SK-MEL-5 (cell line): ENCODE measurements around the gene RRP9. TPM values are rescaled to one million over a fixed set of nuclear protein-coding genes. Genes with fewer than 3 reads are reported as not detected.

Source experiments
- DNase-seq: peaks from one replicate; pipeline ENCODE4 v3.0.0-alpha.2; 2016; ENCODE audit warnings: low read depth, low spot score
- in situ Hi-C: cut with HindIII; loops from 2 replicates; pipeline ENCODE4 v1.10.0; 2016; ENCODE audit warnings: low sequenced_read_pairs, high pct_unique_total_duplicates, low pct_unique_long_range_greater_than_20kb
- total RNA-seq: library from RNA; depleted of rRNA; stranded (reverse); fragments of >200 nt; shearing (Covaris generic); gene quantifications from 2 replicates; pipeline ENCODE4 v1.2.3, GENCODE V29; 2014

RRP9 gene
- total RNA-seq, 1 experiment from 2014 or later, result 62.2 TPM

DNA sequence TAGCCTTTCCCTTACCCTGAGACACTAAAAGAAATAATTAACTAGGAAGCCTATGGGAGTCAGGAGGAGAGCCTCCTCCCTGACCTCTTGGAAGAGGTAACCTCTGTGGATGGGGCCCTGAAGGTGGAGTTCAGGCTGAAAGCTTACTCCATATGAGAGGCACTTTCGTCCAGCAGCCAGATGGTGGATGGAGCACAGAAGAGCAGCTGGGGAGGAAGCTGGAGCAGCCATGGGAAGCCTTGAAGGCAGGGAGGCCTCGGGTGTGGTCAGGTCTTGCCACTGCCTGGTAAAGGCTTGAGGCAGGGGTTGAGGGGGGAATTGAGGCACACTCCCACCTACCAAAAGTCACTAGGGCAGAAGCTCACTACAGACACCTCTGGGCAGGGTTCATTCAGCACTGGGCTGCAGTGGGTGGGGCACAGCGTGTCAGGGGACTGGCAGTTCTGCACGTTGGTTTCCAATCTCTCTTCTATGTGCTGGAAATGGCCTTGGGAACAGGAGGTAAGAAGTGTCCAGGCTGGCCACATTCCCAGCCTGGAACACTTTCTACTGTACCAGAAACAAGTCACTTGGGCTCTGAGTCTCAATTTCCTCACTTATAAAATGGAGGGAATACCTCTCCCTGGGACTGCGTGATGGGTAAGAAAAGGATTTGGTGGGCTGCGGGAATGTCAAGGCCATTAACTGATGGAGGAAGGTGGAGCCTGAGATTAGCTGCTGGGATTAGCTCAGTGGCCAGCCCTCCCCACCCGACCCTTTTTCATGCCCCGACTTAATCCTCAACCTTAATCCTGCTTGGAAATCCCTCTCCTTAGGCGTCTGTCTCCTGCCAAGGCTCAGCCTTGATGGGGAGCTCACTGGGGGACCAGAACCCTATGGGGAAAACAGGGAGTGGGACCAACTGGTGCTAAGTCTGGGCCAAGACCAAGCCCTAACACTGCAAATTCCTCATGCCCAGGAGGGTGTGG, 20.2 kb upstream of the RRP9 start:
- no peak for DNase-seq
- in situ Hi-C loops, result no loop called here

DNA sequence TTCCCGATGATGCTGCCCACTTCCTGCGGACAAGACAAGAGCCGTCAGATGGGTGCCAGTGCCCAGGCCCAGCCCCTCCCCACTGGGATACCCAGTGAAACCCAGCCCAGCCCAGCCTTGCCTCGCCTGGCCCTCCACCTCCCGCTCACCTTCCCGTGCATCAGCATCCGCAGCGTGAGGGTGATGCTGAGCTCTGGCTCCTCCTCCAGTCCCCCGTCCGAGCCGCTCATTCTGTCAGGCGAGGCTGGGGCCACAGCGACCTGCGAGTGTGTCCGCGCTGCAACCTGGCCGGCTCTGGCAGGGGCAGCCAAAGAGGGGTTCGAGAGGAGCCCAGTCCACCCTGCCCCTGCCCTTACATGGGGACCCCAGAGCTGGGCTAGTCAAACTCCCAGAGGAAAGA, 19.3 kb upstream of the RRP9 start:
- in situ Hi-C loops, result no loop called here
- DNase-seq, result no peak

DNA sequence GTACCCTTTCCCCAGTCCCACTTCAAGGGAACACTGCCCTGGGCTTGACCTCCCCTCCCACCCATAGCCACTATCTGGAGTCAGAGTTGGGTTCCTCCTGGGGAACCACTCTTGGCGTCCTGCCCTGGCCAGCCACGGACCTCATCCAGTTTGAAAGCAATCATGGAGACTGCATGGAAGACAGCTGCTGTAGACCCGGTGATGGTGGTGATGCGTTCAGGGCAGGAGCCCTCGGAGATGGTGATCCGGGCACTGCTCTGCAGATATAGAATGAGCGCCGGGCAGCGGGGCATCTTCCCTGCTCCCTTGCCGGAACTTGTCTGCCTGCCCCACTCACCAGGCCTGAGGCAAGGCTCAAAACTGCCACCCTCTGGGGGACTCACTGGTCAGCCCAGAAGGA, 18.7 kb upstream of the RRP9 start:
- in situ Hi-C loops, result no loop called here
- DNase-seq, result no peak

DNA sequence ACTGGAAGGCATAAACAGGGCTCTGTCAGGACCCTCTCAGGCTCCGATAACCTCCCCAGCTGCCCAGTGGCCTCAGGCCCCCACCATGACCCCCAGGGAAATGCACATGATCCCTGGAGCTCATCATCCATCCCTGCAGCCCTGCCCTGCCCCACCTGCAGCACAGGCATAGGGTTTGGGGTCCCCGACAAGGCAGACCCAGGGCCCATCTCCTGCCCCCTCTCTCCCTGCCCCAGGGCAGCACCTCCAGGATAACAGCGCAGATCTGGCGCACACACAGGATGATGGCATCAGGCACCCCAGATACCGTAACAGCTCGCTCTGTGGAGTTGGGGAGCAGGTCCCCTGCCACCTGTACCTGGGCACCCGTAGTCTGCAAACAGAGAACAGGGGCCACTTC, 17.9 kb upstream of the RRP9 start:
- in situ Hi-C loops, result no loop called here

DNA sequence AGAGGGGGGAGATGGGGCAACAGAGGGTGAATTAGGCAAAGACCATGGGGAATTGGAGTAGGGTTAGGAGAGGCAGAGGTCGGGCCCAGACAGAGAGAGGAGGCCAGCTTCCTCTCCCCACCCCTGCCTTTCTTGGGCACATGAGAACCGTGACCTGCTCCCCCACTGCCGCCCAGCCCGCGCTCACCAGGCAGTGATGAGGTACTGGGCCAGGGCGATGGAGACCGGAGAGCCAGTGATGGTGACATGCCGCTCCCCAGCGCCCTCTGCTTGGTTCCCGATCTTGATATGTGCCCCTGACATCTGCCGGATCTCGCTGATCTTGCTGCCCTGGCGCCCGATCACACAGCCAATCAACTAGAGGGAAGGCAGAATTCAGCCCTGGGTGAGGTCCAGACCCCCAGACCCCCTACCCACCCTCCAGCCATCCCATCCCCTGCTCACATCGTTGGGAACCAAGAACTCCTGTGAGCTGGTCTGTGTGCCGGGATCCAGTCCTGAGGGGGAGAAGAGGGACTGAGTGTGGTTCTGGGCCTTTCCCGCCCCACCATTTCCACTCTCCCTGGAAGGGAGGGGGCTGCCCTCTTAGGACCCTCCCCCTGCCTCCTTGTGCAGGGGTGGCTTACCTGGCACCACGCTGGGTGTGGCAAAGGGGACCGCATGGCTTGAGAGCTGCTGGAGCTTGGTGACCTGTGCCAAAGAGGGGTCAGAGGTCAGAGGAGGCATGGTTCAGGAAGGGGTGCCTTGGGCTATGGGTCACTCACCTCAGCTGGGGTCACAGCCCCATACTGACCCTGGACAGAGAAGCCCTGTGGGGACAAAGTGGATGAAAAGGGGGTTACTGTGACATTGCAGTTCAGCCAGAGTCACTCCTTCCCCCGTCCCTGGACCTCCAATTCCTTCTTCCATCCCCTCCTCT, 17.2 kb upstream of the RRP9 start:
- in situ Hi-C loops, result no loop called here
- no peak for DNase-seq

More for the DNA sequence above, 17.9 kb upstream of the RRP9 start:
- no peak for DNase-seq

DNA sequence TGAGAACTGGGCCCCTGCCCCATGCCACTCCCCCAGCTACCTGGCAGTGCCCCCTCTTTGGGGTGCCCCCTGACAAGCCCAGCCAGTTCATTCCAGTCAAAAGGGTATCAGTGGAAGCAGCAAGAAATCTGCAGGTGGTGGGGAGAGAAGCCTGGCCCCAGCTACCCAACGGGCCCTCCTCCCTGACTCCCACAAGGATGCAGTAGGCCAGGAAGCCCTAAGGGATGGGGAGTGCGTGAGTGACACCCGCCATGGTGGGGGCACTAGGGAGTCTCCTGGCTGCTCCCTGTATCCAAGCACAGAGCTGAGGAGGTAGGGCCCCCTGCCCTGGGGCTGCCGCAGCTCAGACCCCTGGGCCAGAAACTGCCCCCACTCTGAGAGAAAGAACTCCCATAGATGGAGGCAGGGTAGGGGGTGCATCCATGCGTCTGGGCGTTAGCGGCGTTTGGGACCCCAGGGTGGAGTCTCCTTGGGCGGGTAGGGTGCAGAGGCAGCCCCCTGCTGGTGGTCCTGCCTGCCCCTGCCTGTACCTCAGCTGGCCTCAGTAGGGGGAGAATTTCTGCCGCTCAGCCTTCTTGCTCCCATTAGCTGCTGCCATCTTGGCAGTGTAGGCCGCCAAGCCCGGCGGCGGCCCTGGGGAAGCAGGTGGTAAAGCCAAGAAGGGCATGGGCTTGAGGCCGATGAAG, 16.0 kb upstream of the RRP9 start:
- in situ Hi-C loops, result no loop called here

DNA sequence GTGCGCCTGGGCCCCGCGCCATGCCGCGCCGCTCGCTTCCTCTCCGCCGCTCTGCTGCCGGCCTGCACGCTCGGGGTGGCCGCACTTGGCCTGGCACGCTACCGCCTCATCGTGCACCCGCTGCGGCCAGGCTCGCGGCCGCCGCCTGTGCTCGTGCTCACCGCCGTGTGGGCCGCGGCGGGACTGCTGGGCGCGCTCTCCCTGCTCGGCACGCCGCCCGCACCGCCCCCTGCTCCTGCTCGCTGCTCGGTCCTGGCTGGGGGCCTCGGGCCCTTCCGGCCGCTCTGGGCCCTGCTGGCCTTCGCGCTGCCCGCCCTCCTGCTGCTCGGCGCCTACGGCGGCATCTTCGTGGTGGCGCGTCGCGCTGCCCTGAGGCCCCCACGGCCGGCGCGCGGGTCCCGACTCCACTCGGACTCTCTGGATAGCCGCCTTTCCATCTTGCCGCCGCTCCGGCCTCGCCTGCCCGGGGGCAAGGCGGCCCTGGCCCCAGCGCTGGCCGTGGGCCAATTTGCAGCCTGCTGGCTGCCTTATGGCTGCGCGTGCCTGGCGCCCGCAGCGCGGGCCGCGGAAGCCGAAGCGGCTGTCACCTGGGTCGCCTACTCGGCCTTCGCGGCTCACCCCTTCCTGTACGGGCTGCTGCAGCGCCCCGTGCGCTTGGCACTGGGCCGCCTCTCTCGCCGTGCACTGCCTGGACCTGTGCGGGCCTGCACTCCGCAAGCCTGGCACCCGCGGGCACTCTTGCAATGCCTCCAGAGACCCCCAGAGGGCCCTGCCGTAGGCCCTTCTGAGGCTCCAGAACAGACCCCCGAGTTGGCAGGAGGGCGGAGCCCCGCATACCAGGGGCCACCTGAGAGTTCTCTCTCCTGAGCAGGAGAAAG, 14.4 kb upstream of the RRP9 start:
- in situ Hi-C loops, result no loop called here

More for the DNA sequence above, 16.0 kb upstream of the RRP9 start:
- no peak for DNase-seq

DNA sequence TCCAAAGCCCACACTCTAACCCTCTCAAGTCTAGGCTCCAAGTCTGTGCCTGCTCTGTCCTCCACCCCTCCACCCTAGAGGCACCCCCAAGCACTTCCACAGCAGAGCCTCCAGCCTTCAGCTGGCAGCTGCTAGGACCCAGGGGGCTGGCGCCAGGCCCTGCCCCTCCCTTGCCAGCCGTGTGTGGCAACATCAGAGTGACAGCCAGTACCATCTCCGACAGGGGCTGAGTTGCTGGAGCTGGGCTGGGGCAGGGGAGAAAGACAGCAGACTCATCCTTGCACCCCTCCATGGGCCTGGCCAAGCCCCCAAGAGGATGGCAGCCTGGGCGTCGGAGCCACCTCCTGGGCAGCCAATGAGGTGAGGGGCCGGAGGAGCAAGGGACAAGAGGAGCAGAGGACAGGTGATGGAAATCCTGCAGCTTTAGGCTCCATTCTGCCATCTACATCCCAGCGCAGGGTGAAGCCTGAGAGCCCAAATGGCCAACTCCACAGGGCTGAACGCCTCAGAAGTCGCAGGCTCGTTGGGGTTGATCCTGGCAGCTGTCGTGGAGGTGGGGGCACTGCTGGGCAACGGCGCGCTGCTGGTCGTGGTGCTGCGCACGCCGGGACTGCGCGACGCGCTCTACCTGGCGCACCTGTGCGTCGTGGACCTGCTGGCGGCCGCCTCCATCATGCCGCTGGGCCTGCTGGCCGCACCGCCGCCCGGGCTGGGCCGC, 13.6 kb upstream of the RRP9 start, which contains the start of gene GPR62:
Gene GPR62, plus strand, starts transcription at position 207 of the 718 bp plus-strand sequence. Its CDS starts 272 bp downstream, at position 479.
- in situ Hi-C loops, result no loop called here
- no peak for DNase-seq

More for the DNA sequence above, 14.4 kb upstream of the RRP9 start:
- no peak for DNase-seq

DNA sequence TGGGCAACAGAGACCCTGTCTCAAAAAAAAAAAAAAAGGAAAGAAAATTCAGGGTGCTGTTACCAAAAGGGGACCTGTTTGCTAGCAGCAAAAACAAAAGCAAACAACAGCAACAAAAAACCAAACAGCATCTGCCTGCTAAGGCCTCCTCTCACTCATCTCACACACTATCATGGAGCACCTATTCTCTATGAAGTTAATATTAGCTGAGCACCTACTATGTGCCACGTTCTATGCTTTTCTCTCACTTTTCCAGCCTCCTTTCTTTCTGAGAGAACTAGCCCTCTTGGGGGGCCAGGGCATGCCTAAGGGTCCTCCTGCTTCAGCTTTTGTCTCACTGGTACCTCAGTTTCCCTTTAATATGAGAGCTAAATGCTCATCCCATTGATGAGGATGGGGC, 13.0 kb upstream of the RRP9 start:
- no peak for DNase-seq
- in situ Hi-C loops, result no loop called here

DNA sequence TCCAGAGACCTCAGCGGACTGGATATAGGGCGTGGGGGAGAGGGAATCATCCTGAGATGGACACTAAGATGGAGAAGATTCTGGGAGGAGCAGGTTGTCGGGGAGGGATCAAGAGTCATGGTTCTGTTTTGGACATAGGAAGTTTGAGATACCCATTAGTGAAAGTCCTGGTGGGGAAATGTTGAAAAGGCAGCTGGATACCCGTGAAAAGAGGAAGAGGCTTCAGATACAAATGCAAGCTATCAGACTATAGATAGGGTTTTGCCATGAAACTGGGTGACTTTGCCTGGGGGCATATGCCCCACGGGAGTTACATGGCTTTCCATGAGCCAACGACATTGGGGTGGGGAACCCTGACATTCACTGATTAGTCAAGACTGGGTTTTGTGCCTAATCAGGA, 12.4 kb upstream of the RRP9 start:
- DNase-seq, result no peak
- in situ Hi-C loops, result no loop called here

DNA sequence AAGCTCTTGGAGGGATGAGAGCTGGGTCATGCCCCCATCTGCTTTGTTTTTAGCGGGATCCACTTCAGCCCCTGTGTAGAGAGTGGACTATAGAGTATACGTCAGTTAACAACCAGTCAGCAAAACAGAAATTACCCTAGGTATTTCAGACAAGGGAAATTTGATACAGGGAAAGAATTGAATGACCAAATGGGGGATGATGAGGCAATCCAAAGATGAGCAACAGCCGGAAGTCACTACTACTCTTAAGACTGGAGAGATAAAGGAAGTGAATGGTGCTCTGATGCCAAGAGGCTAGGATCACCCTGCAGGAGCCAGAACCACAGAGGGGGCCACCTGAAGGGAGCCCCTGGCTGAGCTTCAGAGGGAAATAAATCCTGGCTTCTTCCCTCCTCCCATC, 11.7 kb upstream of the RRP9 start:
- in situ Hi-C loops, result no loop called here
- DNase-seq, result no peak

DNA sequence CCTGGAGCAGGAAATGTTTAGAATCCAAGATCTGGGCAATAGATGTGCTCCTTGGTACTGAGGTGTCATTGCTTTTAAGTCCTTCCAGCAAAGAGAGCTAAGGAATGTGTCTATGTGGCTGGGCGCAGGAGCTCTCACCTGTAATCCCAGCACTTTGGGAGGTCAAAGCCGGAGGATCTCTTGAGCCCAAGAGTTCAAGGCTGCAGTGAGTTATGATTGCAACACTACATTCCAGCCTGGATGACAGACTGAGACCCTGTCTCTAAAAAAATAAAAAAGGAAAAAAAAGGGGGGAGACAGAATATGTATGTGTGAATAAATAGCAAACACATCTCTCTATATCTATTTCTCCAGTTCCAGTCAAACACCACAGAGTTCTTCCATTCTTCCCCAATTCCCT, 9.2 kb upstream of the RRP9 start:
- DNase-seq, result no peak
- in situ Hi-C loops, result no loop called here

DNA sequence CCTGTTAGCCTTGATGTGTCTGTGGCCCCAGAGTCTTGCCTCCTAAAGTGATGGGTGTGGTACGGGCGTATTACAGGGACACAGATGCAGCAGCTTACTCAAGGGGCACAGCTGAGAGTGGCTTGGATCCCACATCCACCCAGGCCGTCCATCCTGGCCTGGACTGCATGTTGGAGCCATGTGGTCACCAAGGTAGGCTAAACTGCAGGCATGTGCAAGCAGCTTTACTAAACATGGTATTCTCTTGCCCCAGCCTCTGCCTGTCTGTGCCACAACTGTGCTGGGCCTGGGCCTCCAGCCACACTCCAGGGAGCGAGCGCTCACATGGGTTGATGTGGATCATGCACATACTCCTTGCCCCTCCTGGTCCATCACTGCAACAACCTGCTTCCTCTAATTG, 7.4 kb upstream of the RRP9 start:
- DNase-seq, result no peak
- in situ Hi-C loops, result no loop called here

DNA sequence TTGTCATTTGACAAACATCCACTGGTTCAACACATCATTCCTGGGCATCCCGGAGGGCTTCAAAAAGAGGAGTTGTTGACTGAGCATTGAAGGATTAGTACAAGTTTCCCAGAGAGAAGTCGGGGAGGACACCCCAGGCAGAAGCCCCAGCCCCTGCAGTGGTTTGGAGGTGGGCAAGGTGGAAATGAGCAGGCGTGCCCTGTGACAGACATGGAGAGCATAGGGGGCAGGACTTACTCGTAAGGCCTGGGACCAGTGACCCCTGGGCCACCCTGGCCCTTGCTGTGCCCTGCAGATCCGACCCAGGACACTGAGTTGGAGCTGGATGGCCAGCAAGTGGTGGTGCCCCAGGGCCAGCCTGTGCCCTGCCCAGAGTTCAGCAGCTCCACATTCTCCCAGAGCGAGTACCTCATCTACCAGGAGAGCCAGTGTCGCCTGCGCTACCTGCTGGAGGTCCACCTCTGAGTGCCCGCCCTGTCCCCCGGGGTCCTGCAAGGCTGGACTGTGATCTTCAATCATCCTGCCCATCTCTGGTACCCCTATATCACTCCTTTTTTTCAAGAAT, 6.4 kb upstream of the RRP9 start:
- DNase-seq, result no peak
- in situ Hi-C loops, result no loop called here

DNA sequence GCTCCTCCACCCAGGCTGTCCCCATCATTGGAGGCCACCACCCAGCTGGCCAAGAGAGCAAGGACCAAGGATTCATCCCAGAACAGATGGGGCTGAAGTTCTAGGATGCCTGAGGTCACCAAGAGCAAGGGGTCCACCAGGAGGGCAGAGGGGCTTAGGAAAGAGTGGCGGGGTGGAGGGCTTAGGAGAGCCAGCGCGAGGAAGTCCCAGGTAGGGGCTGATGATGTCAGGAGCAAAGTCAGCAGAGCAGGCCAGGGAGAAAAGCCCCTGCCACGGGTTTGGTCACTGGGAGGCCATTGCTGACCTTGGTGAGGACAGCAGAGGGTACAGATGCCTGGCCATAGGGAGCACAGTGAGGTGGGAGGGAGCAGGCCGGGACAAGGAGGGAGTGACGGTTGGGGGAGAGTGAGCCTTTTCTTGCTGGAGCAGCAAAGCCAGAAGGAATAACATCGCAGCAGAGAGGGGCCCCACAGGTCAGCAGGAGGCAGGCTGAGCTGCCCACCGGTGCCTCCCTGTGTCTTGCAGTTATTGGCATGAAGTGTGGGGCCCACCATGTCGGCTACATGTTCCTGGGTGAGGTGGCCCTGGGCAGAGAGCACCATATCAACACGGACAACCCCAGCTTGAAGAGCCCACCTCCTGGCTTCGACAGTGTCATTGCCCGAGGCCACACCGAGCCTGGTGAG, 5.7 kb upstream of the RRP9 start:
- in situ Hi-C loops, result no loop called here
- DNase-seq, result no peak

DNA sequence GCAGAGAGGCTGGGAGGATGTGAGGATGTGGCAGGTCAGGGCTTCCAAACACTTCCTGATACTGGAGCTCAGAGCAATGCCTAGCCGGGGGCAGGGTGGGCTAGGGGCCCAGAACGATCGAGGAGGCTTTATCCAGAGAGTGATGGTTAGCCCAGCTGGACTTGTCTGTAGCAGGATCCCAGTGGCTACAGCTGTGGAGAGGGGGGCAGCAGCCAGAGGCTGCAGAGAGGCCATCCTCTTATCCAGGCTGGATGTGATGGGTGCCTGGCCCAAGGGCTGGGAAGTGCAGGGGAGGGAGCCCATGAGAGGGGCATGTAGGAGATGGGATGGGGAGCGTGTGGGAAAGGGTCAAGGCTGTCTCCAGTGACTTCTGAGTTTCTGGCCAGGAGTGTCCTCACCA, 5.1 kb upstream of the RRP9 start:
- in situ Hi-C loops, result no loop called here
- DNase-seq, result no peak
